ENCODE results near the gene PRODH2.

GRCh38 chr19:35791814-35792279 is 20.8 kb downstream of the PRODH2 start:
- TF ChIP-seq GABPB1 (CRISPR knock-in tag; IDR thresholded peaks at IDR 0.05) = no peak
- TF ChIP-seq MLX (CRISPR knock-in tag; IDR thresholded peaks at IDR 0.05) = no peak
- TF ChIP-seq CTCF (IDR thresholded peaks at IDR 0.05) = no peak
- TF ChIP-seq ZBTB43 (CRISPR knock-in tag; IDR thresholded peaks at IDR 0.05) = no peak
- no peak for TF ChIP-seq ESRRA (CRISPR knock-in tag; IDR thresholded peaks at IDR 0.05; ENCODE audit: borderline replicate concordance)
- TF ChIP-seq RELA (CRISPR knock-in tag; IDR thresholded peaks at IDR 0.05; ENCODE audit: borderline replicate concordance) = no peak
- no peak for TF ChIP-seq FOXP1 (CRISPR knock-in tag; IDR thresholded peaks at IDR 0.05; ENCODE audit: borderline replicate concordance)
- TF ChIP-seq MAX (CRISPR knock-in tag; IDR thresholded peaks at IDR 0.05) = no peak
- TF ChIP-seq AFF4 (CRISPR knock-in tag; IDR thresholded peaks at IDR 0.05; ENCODE audit: borderline replicate concordance) = no peak
- TF ChIP-seq ATF1 (CRISPR knock-in tag; IDR thresholded peaks at IDR 0.05) = no peak
- TF ChIP-seq E2F4 (CRISPR knock-in tag; IDR thresholded peaks at IDR 0.05; ENCODE audit: borderline replicate concordance, low read depth) = no peak
- no peak for TF ChIP-seq ZNF263 (CRISPR knock-in tag; IDR thresholded peaks at IDR 0.05; ENCODE audit: low read depth)
- TF ChIP-seq ZNF423 (CRISPR knock-in tag; IDR thresholded peaks at IDR 0.05) = no peak

Measured in WTC11 (cell line).